ENCODE measurements around the gene VGLL4.

DNA sequence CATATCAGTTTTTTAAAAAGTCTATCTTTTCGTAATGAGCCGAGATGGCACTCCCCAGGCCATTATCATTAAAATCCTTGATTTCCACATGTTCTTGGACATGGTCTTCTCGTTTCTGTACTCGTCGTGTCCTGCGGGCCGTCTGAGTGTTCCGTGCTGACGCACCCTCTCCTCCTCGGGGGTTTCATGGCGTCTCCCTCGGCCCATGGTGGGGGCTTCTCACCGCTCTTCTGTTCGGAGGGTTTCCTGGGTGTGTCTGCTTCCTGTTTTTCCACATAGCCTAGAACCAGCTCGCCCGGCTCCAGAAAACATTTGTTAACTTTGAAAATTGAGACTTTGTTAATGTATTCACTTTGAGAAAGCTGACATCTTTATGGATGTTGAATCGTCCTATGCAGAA, 92.7 kb downstream of the VGLL4 start:
- TF ChIP-seq SP1 (IDR thresholded peaks at IDR 0.05) (no peak), TARDBP (IDR thresholded peaks at IDR 0.05) (no peak), ARNT (IDR thresholded peaks at IDR 0.05) (no peak), FOXM1 (IDR thresholded peaks at IDR 0.05; ENCODE audit: borderline replicate concordance) (no peak), HDGF (IDR thresholded peaks at IDR 0.05; ENCODE audit: borderline replicate concordance) (no peak)
- TF ChIP-seq, protein P1, sequence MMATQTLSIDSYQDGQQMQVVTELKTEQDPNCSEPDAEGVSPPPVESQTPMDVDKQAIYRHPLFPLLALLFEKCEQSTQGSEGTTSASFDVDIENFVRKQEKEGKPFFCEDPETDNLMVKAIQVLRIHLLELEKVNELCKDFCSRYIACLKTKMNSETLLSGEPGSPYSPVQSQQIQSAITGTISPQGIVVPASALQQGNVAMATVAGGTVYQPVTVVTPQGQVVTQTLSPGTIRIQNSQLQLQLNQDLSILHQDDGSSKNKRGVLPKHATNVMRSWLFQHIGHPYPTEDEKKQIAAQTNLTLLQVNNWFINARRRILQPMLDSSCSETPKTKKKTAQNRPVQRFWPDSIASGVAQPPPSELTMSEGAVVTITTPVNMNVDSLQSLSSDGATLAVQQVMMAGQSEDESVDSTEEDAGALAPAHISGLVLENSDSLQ (IDR thresholded peaks at IDR 0.05): no peak
